HG03575 (cell line): ENCODE results near the gene ACP1.

ENCODE experiments used
- ATAC-seq: cut with Tn5 transposase; IDR thresholded peaks from one replicate; pipeline ENCODE4 v1.9.1; 2021; ENCODE audit not compliant: unreplicated experiment, insufficient number of reproducible peaks, low FRiP score; ENCODE audit errors: extremely low read depth

ACP1 gene

GRCh38 chr2:264493-265468, at the start of gene ACP1:
ACP1 (plus strand) TSS chr2:264947; CDS start chr2:264965, 18 bp downstream.
- ATAC-seq, result peak; percentile 68

GRCh38 chr2:216068-216467, 48.7 kb upstream of the ACP1 start:
- ATAC-seq, result no peak

GRCh38 chr2:223451-223850, 41.3 kb upstream of the ACP1 start:
- no peak for ATAC-seq

- ATAC-seq, result no peak
Measured at GRCh38 chr2:223971-224760, 40.6 kb upstream of the ACP1 start.

GRCh38 chr2:228115-228514, 36.6 kb upstream of the ACP1 start:
- no peak for ATAC-seq

GRCh38 chr2:228518-229278, 36.0 kb upstream of the ACP1 start:
- no peak for ATAC-seq

GRCh38 chr2:231521-232185, 33.1 kb upstream of the ACP1 start:
- no peak for ATAC-seq

- no peak for ATAC-seq
Measured at GRCh38 chr2:233030-233429, 31.7 kb upstream of the ACP1 start.

- ATAC-seq, result no peak
Measured at GRCh38 chr2:234421-234820, 30.3 kb upstream of the ACP1 start.

- no peak for ATAC-seq
Measured at GRCh38 chr2:236993-237539, 27.7 kb upstream of the ACP1 start.

- no peak for ATAC-seq
Measured at GRCh38 chr2:237878-238277, 26.9 kb upstream of the ACP1 start.

- no peak for ATAC-seq
Measured at GRCh38 chr2:238431-238830, 26.3 kb upstream of the ACP1 start.

- no peak for ATAC-seq
Measured at GRCh38 chr2:238869-239268, 25.9 kb upstream of the ACP1 start.

- ATAC-seq, result no peak
Measured at GRCh38 chr2:244547-244946, 20.2 kb upstream of the ACP1 start.

- ATAC-seq, result no peak
Measured at GRCh38 chr2:246489-247144, 18.1 kb upstream of the ACP1 start.

- no peak for ATAC-seq
Measured at GRCh38 chr2:248724-249123, 16.0 kb upstream of the ACP1 start.

- ATAC-seq, result no peak
Measured at GRCh38 chr2:249538-250042, 15.2 kb upstream of the ACP1 start.
